ENCODE results near the gene MYRF.

Gene MYRF

DNA sequence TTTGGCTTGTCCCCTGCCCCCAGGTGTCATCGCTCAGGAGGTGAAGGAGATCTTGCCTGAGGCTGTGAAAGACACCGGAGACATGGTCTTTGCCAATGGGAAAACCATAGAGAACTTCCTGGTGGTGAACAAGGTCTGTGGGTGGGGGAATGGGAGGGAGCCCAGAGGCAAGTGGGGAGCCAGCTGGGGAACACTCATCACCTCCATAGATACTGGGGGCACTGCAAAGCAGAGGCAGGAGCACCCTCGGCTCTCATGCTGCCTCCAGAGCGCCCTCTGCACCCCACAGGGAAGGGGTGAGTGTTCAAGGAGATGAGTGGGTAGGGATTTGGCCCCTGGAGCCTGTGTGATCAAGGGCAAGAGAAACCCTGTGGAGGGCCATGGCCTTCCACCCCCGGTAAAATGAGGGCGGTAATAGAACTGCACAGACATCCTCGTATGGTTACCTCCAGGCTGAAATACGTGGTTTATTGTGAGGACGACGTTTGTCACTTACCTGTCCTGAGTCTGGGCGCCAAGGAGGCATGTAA, 26.0 kb downstream of the MYRF start:
- DNase-seq, result no peak

GRCh38 chr11:61778920-61779650, 26.6 kb downstream of the MYRF start:
- DNase-seq, result no peak

- DNase-seq, result no peak
These were observed 27.5 kb downstream of the MYRF start for GRCh38 chr11:61779666-61780525.

DNA sequence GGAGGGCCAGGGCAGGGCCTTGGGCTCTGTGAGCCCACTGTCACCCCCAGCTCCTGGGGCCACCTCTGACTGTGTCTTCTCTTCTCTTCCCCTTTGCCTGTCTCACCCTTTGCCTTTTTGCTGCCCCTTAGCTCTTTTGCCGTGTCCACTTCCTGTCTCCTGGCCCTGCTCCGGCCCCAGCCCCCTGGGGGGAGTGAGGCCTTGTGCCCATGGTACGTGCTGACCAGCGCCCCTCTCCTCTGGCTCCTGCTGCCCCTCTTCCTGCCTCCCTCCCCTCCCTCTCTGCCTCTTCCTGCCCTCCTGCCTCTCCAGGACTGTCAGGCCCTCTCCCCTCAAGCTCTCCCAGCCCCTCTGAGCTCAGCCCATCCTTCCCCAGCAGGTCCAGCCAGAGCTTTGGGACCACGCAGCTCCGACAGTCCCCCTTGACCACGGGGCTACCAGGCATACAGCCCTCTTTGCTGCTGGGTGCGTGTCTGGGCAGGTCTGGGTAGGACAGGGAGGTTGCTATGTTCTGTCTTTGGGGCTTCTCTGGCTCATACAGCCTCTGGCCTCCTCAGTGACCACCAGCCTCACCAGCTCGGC, 28.2 kb downstream of the MYRF start:
- no peak for DNase-seq

DNA sequence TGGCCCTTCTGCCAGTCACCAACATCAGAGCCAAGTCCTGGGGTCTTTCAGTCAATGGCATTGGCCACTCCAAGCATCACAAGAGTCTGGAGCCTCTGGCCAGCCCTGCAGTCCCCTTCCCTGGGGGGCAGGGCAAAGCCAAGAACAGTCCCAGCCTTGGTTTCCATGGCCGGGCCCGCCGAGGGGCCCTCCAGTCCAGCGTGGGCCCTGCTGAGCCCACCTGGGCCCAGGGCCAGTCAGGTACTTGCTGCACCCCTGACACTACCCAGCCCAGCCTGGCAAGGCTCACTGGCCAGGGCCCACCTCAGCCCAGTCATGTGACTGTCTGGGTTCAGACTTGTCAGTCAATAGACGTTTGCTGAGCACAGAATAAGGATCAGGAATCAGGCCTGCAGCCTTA, 29.1 kb downstream of the MYRF start:
- DNase-seq, result no peak

GRCh38 chr11:61782299-61782698, 29.9 kb downstream of the MYRF start:
- no peak for DNase-seq

- no peak for DNase-seq
These were observed 30.4 kb downstream of the MYRF start for GRCh38 chr11:61782841-61783240.

- no peak for DNase-seq
These were observed 31.5 kb downstream of the MYRF start for GRCh38 chr11:61783717-61784505.

GRCh38 chr11:61784506-61784805, 32.0 kb downstream of the MYRF start:
- DNase-seq, result no peak

GRCh38 chr11:61785837-61786402, 33.5 kb downstream of the MYRF start:
- DNase-seq, result no peak

DNA sequence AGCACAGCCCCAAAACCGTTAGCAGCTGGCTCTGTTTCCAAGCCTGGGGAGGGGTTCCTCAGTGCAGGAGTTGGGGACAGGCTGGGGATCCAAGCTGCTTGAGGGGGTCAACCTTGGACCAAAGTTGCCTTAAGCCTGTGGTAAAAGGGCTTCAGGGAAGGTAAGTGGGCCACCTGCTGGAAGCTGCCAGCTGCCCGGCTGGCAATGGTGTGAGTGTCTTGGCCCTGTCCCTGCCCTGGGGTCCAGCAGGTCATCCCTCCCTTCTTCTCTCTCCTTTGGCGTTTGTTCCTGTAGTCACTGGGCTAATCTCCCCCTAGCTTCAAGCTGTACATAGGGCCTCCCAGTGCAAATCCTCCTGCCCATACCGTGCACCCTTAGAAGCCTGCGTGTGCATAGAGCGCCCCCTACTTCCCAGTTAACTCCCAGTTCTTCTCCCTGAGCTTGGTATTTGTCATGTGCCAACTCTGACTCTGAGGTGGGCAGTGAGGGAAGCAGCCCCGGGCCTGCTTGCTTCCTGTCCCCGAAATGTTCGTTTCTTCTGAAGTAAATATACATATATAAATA, 35.6 kb downstream of the MYRF start:
- no peak for DNase-seq

DNA sequence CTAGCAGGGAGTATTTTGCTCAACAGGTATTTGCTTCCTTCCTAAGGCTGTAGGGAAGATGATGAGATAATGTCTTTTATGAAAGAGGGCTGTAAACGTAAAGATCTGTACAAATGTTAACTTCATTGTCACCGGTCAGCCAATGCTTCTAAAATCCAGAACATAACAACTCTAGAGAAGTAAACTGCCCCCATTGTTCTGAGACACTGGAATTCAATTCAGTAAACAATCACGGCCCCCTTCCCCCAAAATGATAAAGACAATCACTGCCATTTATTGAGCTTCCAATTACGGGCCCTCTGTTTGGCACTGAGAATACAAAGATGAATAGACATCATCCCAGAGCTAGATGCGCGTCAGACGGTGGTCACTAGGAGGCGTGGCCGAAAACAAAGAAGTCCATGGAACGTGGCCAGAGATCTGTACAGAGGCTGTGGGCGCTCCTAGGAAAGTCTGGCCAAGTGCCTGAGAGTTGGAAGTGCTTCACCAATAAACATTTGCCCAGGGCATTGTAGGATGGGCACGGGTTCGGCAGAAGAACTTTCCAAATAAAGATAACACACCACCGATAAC, 39.4 kb downstream of the MYRF start:
- peak; percentile 21 for DNase-seq

- peak; percentile 87 for DNase-seq
These were observed 40.1 kb downstream of the MYRF start, which contains the start of the genes FEN1 and TMEM258 for GRCh38 chr11:61792310-61793082. TSS of gene FEN1 (plus strand) at chr11:61792911. CDS start at chr11:61795362, 2,451 bp downstream. TSS of gene TMEM258 (minus strand) at chr11:61792599. CDS start at chr11:61792558, 41 bp downstream.

DNA sequence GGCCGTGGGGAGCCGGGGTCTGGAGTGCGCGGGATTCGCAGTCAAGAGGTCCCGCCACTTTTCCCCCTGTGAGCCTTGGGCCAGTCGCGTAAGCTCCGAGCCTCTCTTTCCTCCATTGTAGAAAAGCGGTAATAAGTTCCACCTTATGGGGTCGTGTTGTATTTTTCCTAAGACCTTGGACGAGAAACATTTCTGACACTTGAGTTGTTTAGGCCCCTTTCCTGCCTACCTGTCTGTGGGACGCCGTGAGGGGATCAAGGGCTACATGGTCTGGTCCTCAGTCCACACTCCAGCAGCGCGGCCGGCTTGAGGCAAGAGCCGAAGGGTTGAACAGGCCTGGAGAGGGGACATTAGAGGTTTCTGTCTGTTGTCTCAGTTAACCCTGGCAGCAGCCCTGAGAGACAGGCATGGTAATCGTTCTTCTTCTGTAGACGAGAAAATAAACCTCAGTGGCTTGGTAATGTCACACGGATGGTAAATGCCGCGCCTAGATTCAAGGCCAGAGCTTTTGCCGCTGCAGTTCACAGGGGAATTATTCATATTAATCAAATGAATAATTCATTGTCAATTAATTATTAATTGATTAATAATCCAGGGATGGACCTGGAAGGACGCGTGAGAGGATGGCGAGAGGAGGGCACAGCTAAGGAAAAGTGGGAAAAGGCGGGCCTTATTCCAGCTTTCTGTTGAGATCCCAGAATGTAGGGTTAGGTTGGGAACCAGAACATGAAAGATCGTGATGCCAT, 40.8 kb downstream of the MYRF start:
- DNase-seq, result no peak

DNA sequence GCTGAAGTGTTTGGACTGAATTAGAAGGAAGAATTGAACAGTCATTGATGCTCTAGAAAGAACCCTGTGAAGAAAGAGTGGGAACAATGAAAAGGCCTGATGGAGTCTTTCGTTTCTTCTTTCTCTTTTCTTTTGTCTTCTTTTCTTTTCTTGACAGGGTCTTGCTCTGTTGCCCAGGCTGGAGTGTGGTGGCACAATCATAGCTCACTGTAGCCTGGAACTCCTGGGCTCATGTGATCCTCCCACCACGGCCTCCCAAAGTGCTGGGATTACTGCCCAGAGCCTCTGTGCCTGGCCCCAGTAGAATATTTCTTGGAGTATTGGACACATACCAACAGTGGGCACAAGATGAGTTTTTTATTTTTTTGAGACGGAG, 41.4 kb downstream of the MYRF start:
- DNase-seq, result no peak

DNA sequence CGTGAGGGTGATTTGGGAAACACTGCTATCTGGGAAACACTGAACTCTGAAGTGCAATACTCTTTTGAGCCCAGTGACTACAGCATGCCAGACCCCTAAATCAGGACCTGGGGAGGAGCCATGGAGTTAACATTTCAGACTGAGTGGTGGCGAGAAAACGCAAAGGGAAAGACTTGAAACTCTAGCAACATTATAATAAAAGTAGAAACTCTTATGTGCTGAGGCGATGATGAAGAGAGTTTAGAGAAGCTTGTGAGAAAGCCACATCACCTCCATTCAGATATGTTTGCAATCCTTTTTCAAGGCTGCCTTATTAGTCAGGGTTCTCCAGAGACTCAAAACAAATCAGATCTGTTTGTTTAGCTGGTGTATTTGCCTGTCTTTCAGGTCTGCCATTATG, 42.1 kb downstream of the MYRF start:
- DNase-seq, result no peak

DNA sequence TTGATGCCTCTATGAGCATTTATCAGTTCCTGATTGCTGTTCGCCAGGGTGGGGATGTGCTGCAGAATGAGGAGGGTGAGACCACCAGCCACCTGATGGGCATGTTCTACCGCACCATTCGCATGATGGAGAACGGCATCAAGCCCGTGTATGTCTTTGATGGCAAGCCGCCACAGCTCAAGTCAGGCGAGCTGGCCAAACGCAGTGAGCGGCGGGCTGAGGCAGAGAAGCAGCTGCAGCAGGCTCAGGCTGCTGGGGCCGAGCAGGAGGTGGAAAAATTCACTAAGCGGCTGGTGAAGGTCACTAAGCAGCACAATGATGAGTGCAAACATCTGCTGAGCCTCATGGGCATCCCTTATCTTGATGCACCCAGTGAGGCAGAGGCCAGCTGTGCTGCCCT, 43.0 kb downstream of the MYRF start:
- DNase-seq, result no peak

- no peak for DNase-seq
These were observed 43.6 kb downstream of the MYRF start for GRCh38 chr11:61795876-61796526.

- peak; percentile 66 for DNase-seq
These were observed 45.0 kb downstream of the MYRF start for GRCh38 chr11:61797263-61797944.

Measured in central memory CD4-positive, alpha-beta T cell (primary cell).